Fibroblast of skin of abdomen (primary cell): Measurements from ENCODE around the gene R3HDM1. TPM values are rescaled to one million over a fixed set of nuclear protein-coding genes. Genes with fewer than 3 reads are reported as not detected.
A peak's percentile ranks its signal among the peaks of the same experiment; 100 is the strongest.
"Not testable (repeated sequence)": the region's sequence is repeated elsewhere in the genome, so short reads cannot be mapped to it uniquely, and the experiment has no call there.

ENCODE experiments used
- DNase-seq: peaks from one replicate; pipeline ENCODE4 v3.0.0-alpha.2; 2013
- polyA plus RNA-seq, 2 experiments: library from polyadenylated mRNA; unstranded; fragments of 120-200 nt; gene quantifications; one replicate each; pipeline ENCODE4 v1.2.1, GENCODE V29; 2013; ENCODE audit not compliant: insufficient read length in 2 of 2

R3HDM1 gene
- polyA plus RNA-seq (2013, experiment 1 of 2; ENCODE audit: insufficient read length) = 34.4 TPM
- 32.0 TPM for polyA plus RNA-seq (2013, experiment 2 of 2; ENCODE audit: insufficient read length)

- peak; percentile 100 for DNase-seq
Measured at GRCh38 chr2:135531231-135532197, at the start of gene R3HDM1. R3HDM1 (plus strand) TSS chr2:135531484; CDS start chr2:135604846, 73,362 bp downstream.

- no peak for DNase-seq
Measured at GRCh38 chr2:135485441-135485840, 45.8 kb upstream of the R3HDM1 start.

DNA sequence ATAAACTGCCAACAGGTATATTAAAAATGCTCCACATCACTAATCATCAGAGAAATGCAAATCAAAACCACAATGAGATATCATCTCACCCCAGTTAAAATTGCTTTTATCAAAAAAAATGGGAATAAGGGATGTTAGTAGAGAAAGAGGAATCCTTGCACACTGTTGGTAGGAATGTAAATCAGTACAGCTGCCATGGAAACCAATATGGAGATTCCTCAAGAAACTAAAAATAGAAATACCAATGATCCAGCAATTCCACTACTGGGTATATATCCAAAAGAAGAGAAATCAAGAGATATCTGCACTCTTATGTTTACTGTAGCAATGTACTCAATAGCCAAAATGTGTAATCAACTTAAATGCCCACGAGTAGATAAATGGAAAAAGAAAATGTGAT lies 40.9 kb upstream of the R3HDM1 start:
- peak; percentile 37 for DNase-seq

- DNase-seq = no peak
Measured at GRCh38 chr2:135494503-135494902, 36.8 kb upstream of the R3HDM1 start.

DNA sequence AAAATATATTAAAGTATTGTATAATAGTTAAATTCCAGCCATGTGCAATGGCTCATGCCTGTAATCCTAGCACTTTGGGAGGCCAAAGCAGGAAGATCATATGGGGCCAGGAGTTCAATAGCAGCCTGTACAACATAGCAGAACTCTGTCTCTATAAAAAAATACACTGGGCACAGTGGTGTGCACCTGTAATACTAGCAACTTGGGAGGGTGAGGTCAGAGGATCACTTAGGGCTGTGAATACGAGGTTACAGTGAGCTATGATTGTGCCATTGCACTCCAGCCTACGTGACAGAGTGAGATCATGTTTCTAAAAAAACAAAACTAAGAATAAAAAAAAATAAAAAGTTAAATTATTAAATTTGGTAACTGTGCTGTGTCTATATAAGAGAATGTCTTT lies 36.4 kb upstream of the R3HDM1 start:
- DNase-seq = no peak

- DNase-seq = not testable (repeated sequence)
Measured at GRCh38 chr2:135498588-135498987, 32.7 kb upstream of the R3HDM1 start.

GRCh38 chr2:135504811-135505210 lies 26.5 kb upstream of the R3HDM1 start:
- no peak for DNase-seq

- no peak for DNase-seq
Measured at GRCh38 chr2:135510577-135510976, 20.7 kb upstream of the R3HDM1 start.

GRCh38 chr2:135512099-135512498 lies 19.2 kb upstream of the R3HDM1 start:
- no peak for DNase-seq

DNA sequence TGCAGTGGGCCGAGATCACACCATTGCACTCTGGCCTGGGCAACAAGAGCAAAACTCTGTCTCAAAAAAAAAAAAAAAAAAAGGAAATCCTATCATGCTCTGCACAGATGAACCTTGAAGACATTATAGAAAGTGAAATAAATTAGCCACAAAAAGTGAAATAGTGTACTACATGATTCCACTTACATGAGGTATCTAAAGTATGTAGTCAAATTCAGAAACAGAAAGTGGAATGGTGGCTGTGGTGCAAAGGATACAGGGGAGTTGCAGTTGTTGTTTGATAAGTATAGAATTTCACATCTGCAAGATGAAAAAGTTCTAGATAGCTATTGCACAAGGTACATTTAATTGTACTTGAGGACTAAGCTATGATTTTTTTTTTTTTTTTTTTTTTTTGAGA lies 5.5 kb upstream of the R3HDM1 start:
- DNase-seq = no peak

DNA sequence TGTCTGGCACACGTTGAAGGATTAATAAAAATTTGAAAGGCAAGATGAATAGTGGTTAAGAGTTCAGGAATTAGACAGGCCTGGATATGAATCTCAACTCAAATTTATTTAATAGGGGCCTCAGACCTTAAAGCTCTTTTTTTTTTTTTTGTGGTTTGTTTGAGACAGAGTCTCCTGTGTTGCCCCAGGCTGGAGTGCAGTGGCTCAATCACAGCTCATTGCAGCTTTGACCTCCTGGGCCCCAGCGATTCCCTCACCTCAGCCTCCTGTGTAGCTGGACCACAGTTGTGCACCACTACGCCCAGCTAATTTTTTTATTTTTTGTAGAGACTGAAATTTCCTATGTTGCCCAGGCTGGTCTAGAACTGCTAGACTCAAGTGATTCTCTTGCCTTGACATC lies 3.3 kb upstream of the R3HDM1 start:
- DNase-seq = no peak

- DNase-seq = peak; percentile 98
Measured at GRCh38 chr2:135530313-135531230, 712 bp upstream of the R3HDM1 start, which contains the start of gene ZRANB3. ZRANB3 (minus strand) TSS chr2:135531218.

DNA sequence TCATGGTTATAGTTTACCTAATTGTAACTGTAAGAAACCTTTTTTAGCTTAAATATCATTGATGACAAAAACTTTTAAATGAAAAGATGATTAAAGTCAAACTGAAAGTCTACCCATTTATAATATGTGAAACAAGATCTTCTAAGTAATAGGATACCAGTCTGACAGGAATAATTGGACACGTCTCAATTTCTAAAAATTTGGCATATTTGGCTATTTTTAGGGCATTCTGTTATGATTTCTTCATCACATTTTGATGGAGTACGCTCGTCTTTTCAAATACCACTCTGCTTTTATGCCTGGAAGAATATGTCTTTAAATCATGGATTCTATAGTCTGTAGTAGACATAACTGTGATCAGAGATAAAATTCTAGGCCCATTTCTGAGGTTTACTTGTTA lies 1.3 kb downstream of the R3HDM1 start:
- DNase-seq = peak; percentile 6

- not testable (repeated sequence) for DNase-seq
Measured at GRCh38 chr2:135533545-135533944, 2.3 kb downstream of the R3HDM1 start.

GRCh38 chr2:135546436-135546835 lies 15.2 kb downstream of the R3HDM1 start:
- no peak for DNase-seq

- no peak for DNase-seq
Measured at GRCh38 chr2:135547311-135547710, 16.0 kb downstream of the R3HDM1 start.

GRCh38 chr2:135551356-135551755 lies 20.1 kb downstream of the R3HDM1 start:
- DNase-seq = no peak

- DNase-seq = no peak
Measured at GRCh38 chr2:135552887-135553286, 21.6 kb downstream of the R3HDM1 start.

GRCh38 chr2:135555311-135555710 lies 24.0 kb downstream of the R3HDM1 start:
- DNase-seq = no peak

- DNase-seq = no peak
Measured at GRCh38 chr2:135557530-135557929, 26.2 kb downstream of the R3HDM1 start.

- no peak for DNase-seq
Measured at GRCh38 chr2:135561925-135562324, 30.6 kb downstream of the R3HDM1 start.

DNA sequence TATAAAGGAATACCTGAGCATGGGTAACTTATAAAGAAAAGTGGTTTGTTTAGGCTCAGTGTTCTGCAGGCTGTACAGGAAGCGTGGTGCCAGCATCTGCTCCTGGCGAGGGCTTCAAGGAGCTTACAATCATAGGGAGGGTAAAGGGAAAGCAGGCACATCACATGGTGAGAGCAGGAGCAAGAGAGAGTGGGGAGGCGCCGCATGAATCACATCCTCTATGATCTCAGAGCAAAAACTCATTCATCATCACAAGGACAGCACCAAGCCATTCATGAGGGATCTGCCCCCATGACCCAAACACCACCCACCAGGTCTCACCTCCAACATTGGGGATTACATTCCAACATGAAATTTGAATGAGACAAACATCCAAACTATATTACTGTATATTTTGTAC lies 32.5 kb downstream of the R3HDM1 start:
- peak; percentile 15 for DNase-seq

DNA sequence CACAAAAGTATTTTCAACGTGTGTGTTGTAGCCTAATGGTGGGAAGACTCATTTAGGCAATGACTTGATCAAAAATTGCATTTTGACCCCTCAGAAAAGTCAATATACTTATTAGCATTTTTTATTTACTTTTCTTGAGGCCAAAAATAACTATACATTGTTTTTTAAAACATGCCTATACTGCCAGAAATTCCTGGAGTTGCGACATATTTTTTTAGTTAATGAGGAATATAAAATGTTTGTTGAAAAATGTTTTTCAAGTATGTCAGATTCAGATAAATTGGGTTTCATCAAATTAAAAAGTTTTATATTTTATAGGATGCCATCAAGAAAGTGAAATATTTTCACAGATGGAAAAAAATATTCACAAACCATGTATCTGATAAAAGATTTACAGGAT lies 39.6 kb downstream of the R3HDM1 start:
- DNase-seq = no peak
